ENCODE measurements around the gene GREM2.

Gene GREM2

GRCh38 chr1:240611619-240612480 lies at the start of gene GREM2:
Gene GREM2 (minus strand): TSS chr1:240612155. CDS start chr1:240493475, 118,680 bp downstream.
- peak; percentile 95 for DNase-seq (ENCODE audit: low read depth)

- DNase-seq (ENCODE audit: low read depth), result peak; percentile 39
Observed at GRCh38 chr1:240658312-240658960, 46.5 kb upstream of the GREM2 start.

DNA sequence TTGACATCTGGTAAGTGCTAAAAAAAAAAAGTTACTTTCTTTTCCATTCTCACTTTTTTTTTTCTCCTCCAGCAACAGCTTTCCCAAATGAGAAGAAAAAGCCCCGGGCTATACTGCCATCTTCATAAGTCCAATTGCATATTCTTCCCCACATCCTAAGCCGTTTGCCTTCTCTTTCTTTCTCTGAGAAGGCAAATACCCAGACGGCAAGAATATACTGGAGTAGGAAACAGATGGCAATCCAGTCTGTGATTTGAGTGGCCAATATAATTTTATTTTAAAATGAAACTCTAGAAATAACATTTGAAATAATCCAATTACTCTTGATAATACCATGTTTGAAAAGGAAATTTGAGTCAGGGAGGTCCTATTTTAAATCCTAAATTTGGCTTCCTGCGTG lies 44.6 kb upstream of the GREM2 start:
- DNase-seq (ENCODE audit: low read depth), result no peak

- DNase-seq (ENCODE audit: low read depth), result no peak
Observed at GRCh38 chr1:240652961-240653409, 41.0 kb upstream of the GREM2 start.

GRCh38 chr1:240652549-240652948 lies 40.6 kb upstream of the GREM2 start:
- peak; percentile 49 for DNase-seq (ENCODE audit: low read depth)

DNA sequence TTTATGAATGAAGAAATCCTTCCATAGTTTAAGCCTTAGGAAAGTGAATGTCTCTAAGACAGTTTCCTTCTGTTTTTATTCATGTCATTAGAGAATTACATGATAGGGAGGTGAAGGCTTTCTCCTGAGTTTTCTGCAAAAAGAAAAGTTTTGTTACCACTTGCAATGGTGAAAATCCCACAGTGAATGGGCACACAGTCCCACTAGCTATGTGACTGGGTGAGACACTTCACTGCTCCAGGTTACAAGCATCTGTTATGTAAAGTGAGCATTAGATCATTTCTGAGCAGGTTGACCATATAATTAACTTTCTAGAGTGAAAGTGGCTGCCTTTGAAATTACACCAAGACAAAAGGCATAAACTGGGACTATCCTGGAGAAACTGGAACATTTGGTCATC lies 38.9 kb upstream of the GREM2 start:
- no peak for DNase-seq (ENCODE audit: low read depth)

DNA sequence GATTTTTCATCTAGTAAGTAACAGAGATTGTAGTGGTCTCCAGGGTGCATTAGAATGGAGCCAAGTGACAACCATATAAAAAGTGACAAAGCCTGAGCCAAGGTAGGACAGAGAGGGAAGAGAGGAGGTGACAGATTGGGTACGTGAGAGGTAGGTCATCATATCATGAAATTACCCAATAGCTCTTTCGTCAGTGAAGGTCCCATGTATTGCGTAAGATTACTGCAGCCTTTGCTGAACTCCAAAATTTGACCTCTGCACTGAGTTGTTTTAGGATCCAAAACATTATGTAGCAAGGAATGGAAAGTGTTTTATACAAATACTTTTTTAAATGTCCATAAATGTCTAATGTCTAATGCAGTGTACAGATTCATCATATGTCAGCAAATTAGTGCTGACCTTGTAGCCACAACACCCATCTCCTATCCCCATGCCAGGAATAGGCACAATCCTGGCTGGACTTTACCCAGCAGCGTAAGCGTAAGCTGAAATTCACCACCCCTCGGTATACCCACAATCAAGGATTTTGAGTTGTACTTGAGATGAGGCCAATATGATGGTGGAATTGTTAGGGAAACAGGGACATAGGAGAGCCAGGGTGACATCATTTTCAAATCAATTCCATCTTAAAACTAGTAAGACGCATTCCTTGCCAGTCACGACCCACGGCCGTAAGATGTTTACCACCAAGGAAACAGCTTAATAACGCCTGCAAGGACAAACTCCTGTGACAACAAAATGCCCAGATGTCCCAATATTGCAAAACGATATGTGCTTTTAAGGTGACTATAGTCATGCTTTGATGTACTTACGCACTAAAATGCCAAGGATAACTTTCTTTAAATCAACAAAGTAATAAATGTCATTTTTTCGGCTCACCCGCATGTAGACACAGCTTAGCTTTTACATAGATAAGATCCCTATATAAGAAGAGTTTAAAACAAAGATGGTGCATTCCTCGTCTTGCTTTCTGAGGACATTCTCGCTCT lies 38.1 kb upstream of the GREM2 start:
- no peak for DNase-seq (ENCODE audit: low read depth)

GRCh38 chr1:240646571-240647240 lies 34.8 kb upstream of the GREM2 start:
- DNase-seq (ENCODE audit: low read depth), result no peak

DNA sequence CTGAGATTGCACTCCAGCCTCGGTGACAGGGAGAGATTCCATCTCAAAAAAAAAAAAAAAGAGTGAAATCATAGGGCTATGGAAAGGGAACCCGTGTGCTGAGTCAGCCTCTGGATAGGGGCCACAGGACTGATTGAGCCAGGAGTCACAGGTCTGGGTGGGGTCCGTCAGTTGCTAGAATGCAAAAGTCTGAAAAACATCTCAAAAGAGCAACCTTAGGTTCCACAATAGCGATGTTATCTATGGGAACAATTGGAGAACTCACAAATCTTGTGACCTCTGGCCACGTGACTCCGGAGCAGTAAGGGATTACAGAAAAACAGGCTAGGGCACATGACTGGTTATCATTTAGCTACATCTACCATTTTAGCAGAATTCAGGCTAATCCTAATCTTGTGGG lies 32.8 kb upstream of the GREM2 start:
- no peak for DNase-seq (ENCODE audit: low read depth)

GRCh38 chr1:240635466-240636256 lies 23.7 kb upstream of the GREM2 start:
- DNase-seq (ENCODE audit: low read depth), result no peak

GRCh38 chr1:240630409-240630808 lies 18.5 kb upstream of the GREM2 start:
- DNase-seq (ENCODE audit: low read depth), result no peak

DNA sequence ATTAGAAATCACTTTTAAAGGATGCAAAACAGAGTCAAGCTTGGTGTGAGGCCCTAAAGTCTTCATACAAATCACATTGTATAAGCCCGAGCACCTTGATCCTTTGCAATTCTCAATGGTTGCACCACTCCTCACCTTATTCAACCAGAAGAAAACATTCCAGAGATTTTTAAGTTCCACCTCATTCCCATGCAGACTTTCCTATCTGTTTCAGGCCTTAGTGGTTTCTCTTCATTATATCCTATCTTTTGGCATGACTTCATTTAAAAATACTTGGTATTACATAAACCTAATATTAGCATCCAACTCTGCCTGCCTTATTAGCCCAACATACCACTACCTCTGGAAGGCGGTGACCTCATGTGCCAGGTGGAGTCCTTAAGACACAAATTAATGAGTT lies 9.3 kb upstream of the GREM2 start:
- no peak for DNase-seq (ENCODE audit: low read depth)

DNA sequence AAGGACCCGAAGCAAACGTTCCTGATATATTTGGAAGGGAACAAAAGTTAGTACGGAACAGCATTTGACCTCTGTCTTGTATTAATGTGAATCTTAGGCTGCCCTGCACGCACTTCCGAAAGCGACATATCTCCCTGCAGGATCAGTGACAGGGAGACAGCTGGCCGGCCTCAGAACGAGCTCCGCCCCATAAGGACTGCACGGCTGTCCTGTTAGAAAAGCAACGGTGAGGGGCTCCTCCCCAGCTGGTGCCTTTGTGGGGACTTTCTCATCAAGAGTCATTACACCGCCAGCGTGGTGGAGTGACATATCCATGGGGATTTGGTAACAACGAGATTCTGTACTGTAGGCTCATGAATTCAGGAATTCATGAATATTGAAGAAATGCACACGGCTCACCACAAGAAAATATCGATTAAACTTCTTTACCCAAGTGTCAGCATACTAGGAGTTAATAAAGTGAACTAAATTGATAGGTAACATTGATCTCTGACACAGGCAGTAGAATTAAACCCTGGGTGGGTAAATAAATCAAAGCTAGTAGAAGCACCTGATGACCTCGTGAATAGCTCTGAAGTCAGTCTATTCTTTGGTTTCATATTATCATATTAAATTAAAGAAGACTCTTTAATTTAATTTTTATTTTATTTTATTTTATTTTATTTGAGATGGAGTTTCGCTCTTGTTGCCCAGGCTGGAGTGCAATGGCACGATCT lies 8.1 kb upstream of the GREM2 start:
- DNase-seq (ENCODE audit: low read depth), result no peak

DNA sequence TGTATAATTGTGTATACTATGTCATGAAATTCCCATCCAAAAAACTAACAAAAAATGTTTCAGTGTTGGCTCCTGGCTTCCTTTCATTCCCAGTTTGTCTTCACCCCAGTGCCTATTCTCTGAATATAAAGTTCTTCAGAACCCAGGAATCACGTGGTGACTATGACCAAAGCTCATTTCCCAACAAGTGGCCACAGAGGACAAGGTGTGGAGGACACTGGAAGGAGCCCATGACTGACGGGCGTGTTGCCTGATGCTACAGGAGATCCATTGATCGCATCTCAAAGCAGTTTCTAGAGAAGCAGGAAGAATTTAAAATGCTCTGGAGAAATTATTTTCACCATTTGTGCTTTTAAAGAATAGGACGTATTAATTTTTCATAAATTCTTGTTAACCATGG lies 7.4 kb upstream of the GREM2 start:
- DNase-seq (ENCODE audit: low read depth), result no peak

DNA sequence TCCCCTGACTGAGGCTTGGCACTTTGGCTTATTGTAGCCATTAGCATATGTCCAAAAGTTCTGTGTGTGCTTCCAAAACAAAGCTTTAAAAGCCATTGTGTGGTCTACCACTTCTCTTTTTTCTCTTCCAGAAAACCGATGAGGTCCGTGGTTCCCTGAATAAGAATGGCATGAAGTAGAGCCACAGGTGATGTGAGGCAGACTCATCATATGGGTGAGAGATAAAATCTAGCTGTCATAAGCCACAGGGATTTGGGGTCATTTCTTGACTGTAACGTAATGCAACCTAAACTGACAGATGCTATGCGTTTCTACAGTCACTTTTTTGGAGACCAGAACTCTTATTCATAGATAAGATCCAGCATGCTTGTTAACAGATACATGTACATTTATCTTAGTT lies 7.0 kb upstream of the GREM2 start:
- no peak for DNase-seq (ENCODE audit: low read depth)

GRCh38 chr1:240616018-240616417 lies 4.1 kb upstream of the GREM2 start:
- no peak for DNase-seq (ENCODE audit: low read depth)

- no peak for DNase-seq (ENCODE audit: low read depth)
Observed at GRCh38 chr1:240613356-240614142, 1.6 kb upstream of the GREM2 start.

GRCh38 chr1:240612811-240613210 lies 856 bp upstream of the GREM2 start:
- no peak for DNase-seq (ENCODE audit: low read depth)

DNA sequence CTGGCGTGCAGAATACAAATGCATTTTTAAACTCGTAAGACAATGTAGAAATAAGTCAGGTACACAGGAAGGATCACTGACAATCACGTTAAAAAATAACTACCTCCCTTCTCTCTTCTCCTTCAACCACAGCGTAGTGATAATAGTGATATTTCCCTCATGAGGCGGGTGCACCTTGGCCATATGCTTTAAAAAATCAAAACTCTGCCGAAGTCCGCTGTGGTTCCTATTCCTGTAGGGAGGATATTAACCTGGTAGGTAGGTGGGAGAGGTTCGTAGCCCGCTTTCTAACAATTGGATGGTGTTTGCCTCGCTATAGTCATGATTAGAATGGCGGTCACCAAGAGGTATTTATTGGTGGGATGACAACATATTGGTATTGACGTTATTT lies 732 bp downstream of the GREM2 start:
- DNase-seq (ENCODE audit: low read depth), result no peak

Measured in GM04503 (cell line).